Measurements from ENCODE around the gene ZRANB2.
A peak's percentile ranks its signal among the peaks of the same experiment; 100 is the strongest.

The ZRANB2 gene

GRCh38 chr1:71068325-71069240, 12.3 kb downstream of the ZRANB2 start:
- peak; percentile 47 for DNase-seq

GRCh38 chr1:71054791-71055190, 26.0 kb downstream of the ZRANB2 start:
- no peak for DNase-seq

DNA sequence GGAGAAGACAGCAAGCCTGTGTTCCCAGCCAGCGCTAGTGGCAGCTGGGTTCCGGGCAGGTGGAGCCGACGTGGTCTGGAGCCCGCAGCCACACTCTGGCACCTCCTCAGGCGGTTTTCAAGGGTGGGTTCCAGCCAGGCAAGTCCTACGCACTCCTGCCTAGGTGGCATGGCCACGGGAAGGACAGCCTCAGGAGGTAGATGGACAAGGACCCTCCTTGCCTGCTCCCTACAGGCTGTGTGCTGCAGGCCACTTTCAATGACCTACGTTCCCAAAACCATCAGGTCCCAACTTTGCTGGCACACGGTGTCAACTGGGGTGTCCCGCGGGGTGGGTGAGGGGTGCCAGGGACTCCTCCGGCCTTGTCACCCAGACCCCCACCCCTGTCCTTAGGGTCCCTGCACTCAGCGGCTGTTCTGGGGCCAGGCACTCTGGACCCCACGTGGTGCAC, 26.5 kb downstream of the ZRANB2 start:
- DNase-seq: no peak

GRCh38 chr1:71053758-71054157, 27.1 kb downstream of the ZRANB2 start:
- DNase-seq: no peak

GRCh38 chr1:71053146-71053545, 27.7 kb downstream of the ZRANB2 start:
- DNase-seq: no peak

DNA sequence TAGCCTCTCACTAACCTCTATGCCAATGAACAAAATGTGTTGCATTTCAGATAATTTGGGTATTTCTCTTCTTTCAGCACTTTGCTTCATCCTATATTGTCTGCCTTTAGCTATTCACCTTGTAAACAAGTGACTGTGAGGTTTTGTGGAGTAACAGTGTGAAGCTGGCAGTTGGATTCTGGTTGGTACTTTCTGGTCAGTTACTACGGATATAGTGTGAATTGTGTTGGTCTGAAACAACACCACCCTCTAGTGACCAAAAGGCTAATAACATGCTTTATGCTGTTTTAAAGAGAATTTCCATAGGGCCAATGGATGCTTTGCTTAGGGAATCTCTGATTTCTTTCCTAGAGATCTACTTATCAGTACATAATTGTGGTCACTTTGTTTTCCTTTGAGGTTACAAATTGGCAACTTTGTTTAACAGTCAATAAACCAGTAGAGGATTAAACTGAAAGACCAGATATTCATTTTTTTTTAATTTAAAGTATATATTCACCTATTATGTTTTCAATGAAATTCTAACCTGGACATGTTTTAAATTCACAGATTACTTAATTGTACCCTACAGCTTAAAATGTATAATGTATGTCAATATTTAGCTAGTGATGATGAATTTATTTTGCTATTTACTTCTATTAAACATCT, 30.8 kb downstream of the ZRANB2 start:
- DNase-seq: peak; percentile 66

DNA sequence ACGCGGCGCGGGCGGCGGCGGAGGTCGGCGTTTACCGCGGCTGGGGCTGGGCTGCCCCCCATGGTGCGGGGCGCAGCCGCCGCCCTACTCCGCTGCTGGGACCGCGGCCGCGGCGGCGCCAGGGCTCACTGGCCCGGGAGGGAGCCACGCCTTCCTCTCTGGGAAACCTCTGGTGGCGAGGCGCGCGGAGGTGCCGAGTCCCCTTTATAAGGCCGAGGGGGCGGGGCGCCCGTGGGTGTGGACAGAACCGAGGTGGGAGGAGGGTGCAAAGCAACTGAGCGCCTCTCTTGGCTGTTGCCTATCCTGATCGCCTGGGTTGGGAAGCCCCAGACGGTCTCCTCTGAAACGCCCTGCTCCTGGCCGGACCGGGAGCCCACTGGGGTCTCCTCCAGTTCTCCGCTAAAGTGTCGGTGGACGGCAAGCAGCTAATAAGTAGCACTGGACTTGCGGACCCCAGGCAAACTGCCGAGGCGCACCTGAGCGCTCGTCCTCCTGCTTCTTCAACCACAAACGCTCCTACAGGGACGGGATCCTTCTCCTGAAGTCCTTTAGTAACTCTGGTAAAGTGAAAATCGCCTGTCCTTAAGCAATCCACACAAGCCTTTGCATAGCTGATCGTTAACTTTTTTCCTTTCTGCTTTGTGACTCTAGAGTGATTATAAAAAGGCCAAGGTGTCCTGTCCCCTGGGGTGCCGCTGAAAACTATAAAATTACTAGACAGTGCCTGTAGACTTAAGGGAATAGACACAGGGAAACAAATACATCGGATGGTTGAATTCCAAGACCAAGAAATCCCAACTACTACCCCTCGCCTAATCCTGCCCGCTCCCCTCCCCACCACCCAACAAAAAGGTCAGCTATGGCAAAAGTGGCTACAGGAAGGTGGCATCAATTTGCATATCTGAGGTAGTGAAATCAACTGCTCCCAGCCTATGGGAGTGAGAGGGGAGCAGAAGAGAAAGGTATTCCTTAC, 32.9 kb downstream of the ZRANB2 start, which contains the start of gene PTGER3:
Gene PTGER3 (minus strand): TSS at position 182 of the 973 bp plus-strand sequence. CDS start 239 bp downstream, outside the sequence.
- DNase-seq: peak; percentile 25

- DNase-seq: no peak
These were observed 33.8 kb downstream of the ZRANB2 start for GRCh38 chr1:71046891-71047634.

- no peak for DNase-seq
These were observed 35.3 kb downstream of the ZRANB2 start for GRCh38 chr1:71045463-71046028.

DNA sequence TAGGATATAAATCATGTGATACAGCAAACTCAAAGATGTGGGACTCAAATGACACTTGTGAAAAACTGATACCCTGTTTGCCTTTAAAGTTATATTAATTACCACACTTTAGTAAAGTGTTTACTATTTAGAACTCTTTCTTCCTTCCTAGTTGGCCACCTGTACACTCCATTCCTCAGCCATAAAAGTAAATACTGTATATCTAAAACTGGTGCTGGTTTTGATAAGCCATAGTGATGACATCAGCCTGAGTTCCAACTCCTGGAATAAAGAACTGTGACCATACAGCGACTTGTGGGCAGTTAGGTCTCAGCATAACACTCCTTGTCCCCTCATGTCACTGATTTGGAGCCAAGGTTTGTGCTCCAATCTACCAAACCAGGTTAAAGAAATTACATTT, 36.0 kb downstream of the ZRANB2 start:
- no peak for DNase-seq

GRCh38 chr1:71043065-71043464, 37.8 kb downstream of the ZRANB2 start:
- no peak for DNase-seq

GRCh38 chr1:71041806-71042205, 39.0 kb downstream of the ZRANB2 start:
- no peak for DNase-seq

- DNase-seq: no peak
These were observed 41.1 kb downstream of the ZRANB2 start for GRCh38 chr1:71039661-71040262.

DNA sequence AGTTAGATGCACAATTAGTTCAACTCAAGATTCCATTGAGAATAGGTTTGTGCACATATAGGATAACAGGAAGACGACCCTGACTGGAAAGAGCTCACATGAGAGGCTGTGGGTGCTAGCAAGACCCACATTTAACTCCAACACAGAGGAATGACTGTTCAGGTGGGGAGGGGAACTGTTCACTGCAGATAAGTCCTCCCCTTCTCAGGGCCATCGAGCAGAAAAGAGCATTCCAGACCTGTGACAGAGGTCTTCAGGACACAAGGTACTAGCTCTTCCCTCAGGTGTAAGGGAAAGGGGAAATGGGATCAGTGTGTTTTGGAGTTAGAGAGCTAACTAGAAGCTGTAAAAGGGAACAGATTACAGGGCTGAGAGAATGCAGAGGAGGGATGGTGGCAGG, 41.9 kb downstream of the ZRANB2 start:
- DNase-seq: no peak

GRCh38 chr1:71037829-71038620, 42.8 kb downstream of the ZRANB2 start:
- DNase-seq: peak; percentile 23

GRCh38 chr1:71037066-71037465, 43.8 kb downstream of the ZRANB2 start:
- DNase-seq: no peak

DNA sequence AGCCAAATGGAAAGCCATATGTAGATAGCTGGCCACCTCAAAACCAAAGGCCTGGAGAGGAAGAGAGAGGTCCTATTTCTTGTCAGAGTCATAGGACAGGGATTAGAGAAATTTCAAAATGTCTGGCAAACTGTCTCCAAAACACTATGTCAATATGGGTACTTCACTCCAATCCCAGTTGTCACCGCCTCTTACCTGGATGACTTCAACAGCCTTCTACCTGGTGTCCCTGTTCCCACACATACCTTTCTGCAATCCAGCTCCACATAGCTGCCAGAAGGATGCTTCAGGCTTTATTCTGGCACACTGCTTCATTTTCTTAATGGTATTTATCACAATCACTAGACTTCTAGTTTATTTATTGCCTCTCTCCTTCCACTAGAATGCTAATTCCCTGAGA, 47.7 kb downstream of the ZRANB2 start:
- DNase-seq: no peak

DNA sequence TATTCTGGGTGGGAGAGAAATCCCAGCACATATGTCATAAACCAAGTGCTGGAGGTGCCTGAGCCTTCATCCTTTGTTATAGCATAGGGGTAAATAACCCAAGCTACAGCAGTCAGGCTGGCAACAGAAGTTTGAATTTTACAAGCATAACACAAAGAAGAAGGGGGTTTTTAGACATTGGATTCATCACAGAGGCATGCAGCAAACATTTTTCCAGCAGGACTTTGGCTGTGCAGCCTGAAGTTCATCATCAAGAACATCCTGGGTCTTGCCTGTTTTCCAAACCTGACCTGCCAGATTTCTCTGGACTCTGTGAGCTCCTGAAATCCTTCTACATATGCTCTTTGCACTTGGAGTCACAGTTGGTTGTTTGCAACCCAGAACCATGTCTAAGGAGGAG, 49.4 kb downstream of the ZRANB2 start:
- no peak for DNase-seq

DNA sequence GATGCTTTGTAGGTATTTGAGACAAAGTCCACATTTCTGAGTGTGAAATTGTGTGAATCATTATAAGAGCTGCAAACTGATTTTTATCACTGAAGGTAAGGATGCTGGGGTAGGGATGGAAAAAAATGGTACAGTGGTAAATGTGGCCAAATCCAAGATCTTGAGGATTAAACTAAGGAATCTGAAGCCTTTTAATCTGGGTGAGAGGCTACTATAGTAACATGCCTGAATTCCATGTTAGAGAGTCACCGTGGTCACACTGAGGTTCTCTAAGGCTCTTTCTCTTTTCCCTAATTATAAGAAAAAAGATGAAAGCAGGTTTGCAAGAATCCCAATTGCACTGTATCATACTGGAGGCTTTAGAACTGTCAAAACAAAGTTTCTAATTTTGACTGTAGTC, 50.8 kb downstream of the ZRANB2 start:
- no peak for DNase-seq

- DNase-seq: no peak
These were observed 51.9 kb downstream of the ZRANB2 start for GRCh38 chr1:71028981-71029380.
